ENCODE measurements around the gene TM9SF1.

Gene TM9SF1, protein sequence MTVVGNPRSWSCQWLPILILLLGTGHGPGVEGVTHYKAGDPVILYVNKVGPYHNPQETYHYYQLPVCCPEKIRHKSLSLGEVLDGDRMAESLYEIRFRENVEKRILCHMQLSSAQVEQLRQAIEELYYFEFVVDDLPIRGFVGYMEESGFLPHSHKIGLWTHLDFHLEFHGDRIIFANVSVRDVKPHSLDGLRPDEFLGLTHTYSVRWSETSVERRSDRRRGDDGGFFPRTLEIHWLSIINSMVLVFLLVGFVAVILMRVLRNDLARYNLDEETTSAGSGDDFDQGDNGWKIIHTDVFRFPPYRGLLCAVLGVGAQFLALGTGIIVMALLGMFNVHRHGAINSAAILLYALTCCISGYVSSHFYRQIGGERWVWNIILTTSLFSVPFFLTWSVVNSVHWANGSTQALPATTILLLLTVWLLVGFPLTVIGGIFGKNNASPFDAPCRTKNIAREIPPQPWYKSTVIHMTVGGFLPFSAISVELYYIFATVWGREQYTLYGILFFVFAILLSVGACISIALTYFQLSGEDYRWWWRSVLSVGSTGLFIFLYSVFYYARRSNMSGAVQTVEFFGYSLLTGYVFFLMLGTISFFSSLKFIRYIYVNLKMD

DNA sequence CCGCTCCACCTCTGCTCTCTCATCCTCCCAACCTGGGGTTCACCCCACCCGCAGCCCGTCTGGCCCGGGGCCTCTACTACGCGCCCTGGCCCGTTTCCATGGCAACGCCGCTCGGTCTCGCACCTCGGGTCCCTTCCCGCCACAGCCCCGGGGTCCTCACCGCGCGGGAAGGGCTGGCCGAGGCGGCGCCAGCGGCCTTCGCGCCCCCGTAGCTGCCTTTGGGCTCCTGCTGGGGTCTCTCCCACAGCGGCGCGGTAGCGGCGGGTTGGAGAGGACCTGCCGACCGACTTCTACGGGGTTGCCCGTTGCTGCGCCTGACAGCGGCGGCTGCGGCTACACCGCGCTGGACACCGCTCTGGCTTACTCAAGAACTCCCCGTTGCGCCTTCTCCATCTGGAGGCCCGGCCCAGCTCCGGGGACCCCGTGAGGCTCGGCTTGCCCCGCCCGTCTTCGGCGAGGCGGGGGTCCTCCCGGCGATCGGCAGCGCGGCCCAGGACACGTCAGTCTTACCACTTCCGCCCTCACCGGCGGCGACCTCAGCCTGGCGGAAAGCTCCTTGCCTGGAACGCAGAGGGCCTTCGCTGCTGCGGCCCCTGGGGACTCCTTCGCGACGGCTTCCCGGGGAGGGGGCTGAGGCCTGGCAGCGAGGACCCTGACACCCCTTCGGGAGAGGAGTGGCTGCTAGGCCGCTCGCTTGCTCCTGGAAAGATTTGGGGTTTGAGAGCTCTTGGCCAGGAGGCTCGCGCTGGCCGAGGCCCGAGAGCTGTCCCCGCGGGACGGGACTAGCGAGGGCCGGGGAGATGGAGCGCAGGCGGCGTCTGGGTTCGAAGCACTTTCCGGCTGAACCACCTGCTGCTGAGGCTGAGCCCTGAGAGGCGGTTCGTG is at the start of gene TM9SF1:
Gene TM9SF1, minus strand, starts transcription at position 256 of the 885 bp plus-strand sequence. CDS start 422 bp downstream, outside the sequence.
- Histone ChIP-seq H3K36me3 (replicated peaks) (peaks cover 21% of the 10 kb centered on the region), H3K4me3 (ENCODE audit: low read depth, low read length) (peak within 1 kb of the TSS; percentile 80), H3K27ac (peak within 1 kb of the TSS; percentile 100), H3K27me3 (replicated peaks) (no peaks in the 10 kb centered on the region)
- in situ Hi-C loops (cut with HindIII; ENCODE audit: low pct_ligation_motif_present, low sequenced_read_pairs) = no loop called here
- peak; percentile 71 for DNase-seq
- TF ChIP-seq, protein P1, sequence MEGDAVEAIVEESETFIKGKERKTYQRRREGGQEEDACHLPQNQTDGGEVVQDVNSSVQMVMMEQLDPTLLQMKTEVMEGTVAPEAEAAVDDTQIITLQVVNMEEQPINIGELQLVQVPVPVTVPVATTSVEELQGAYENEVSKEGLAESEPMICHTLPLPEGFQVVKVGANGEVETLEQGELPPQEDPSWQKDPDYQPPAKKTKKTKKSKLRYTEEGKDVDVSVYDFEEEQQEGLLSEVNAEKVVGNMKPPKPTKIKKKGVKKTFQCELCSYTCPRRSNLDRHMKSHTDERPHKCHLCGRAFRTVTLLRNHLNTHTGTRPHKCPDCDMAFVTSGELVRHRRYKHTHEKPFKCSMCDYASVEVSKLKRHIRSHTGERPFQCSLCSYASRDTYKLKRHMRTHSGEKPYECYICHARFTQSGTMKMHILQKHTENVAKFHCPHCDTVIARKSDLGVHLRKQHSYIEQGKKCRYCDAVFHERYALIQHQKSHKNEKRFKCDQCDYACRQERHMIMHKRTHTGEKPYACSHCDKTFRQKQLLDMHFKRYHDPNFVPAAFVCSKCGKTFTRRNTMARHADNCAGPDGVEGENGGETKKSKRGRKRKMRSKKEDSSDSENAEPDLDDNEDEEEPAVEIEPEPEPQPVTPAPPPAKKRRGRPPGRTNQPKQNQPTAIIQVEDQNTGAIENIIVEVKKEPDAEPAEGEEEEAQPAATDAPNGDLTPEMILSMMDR (IDR thresholded peaks at IDR 0.05; ENCODE audit: low read depth, low read length, missing control alignments) = no peak

DNA sequence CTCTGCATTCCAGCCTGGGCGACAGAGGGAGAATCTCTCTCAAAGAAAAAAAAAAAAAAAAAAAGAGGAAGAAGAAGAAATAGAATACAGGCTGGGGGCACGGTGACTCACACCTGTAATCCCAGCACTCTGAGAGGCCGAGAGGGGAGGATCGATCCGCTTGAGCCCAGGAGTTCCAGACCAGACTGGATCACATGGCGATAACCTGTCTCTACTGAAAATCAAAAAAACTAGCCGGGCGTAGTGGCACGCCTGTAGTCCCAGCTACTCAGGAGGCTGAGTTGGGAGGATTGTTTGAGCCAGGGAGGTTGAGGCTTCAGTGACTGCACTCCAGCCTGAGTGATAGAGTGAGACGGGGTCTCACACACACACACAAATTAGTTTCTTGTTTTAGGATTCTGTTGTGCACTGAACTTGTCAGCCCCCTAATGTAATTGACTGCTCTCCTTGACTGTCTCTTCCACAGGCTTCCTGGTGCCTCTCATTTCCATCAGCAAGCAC is 48.1 kb upstream of the TM9SF1 start:
- H3K36me3 ChIP-seq (replicated peaks) = peaks cover 25% of the 10 kb centered on the region
- H3K27me3 ChIP-seq (replicated peaks) = no peaks in the 10 kb centered on the region
- H3K4me3 ChIP-seq (ENCODE audit: low read depth, low read length) = peak overlapping the region; percentile 90
- H3K27ac ChIP-seq = peak overlapping the region; percentile 98
- TF ChIP-seq, protein P1 (IDR thresholded peaks at IDR 0.05; ENCODE audit: low read depth, low read length, missing control alignments) = no peak
- peak; percentile 14 for DNase-seq
- in situ Hi-C loops (cut with HindIII; ENCODE audit: low pct_ligation_motif_present, low sequenced_read_pairs) = loop anchor here (10.0 kb wide), 1 partner anchor 51 kb away; the partner anchor contains the start of genes DHRS1 and NOP9

DNA sequence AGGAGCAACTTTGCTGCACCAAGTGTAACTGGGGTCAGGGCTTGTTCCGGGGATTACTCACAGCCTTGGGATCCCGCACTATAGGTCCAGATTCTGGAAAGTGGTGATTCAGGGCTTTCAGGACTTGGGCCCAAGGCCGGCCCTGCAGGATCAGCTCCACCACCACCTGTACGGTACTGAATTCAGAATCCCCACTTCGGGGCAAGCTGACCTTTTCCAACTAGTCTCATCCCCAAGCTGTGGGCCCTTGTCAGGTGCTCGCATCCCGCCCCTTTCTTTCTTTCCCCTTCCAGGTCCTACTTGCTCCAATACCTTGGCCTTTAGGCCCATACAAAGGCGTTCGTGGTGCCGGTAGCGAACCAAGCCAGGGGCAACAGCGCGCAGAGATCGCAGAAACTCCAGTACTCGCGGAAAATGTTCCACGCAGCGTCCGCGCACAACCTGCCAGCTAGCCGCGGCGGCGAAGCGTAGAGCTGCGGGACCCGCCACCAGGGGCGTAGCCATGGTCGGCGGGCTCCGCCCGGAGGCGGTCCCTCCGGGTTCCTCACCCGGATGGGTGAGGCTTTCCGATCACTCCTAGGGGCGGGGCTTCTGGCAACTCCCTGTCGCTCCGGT is 46.7 kb upstream of the TM9SF1 start:
- TF ChIP-seq, protein P1 (IDR thresholded peaks at IDR 0.05; ENCODE audit: low read depth, low read length, missing control alignments) = peak; percentile 60
- peak; percentile 86 for DNase-seq
- peak overlapping the region; percentile 90 for H3K4me3 ChIP-seq (ENCODE audit: low read depth, low read length)
- H3K27me3 ChIP-seq (replicated peaks) = no peaks in the 10 kb centered on the region
- peaks cover 39% of the 10 kb centered on the region for H3K36me3 ChIP-seq (replicated peaks)
- in situ Hi-C loops (cut with HindIII; ENCODE audit: low pct_ligation_motif_present, low sequenced_read_pairs) = loop anchor here (10.0 kb wide), 1 partner anchor 53 kb away; the partner anchor contains the start of genes DHRS1 and NOP9
- peak overlapping the region; percentile 98 for H3K27ac ChIP-seq

DNA sequence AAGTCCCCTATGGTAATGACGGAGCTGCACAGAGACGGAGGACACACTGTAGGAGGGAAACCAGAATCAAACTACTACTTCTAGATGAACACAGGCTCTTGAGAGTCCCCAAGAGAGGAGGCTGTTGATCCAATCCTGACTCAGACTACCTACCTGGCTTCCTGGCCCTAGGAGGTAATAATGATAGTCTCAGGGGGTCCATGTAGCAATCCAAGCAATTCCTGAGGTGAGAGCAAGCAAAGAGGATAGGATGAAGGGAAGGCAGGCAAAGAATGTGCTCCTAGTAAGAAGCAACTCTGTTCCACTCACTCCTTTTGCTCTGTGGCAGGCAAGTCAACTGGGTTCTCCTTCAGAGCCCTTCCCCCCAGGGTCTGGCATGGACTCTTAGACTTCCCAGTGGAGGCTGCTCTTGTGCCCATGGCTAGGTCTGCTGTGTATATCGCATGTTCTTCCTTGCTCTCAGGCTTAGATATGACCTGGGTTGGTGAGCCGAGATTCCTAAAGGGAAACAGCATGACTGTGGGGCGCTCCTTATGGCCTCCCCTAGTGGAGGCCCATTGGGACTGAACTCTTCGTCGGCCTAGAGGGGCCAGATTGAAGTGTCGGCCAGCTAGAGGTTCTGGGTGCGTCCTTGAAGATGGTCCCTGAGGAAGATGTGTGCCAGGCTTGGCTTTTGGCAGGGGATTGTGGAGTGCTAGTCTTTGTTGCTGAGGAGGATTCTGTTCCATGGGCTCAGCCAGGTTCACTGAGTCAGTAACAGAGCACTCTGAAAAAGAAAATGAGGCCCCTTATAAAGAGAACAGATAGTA is 45.1 kb upstream of the TM9SF1 start:
- H3K36me3 ChIP-seq (replicated peaks) = peaks cover 54% of the 10 kb centered on the region
- H3K27me3 ChIP-seq (replicated peaks) = no peaks in the 10 kb centered on the region
- in situ Hi-C loops (cut with HindIII; ENCODE audit: low pct_ligation_motif_present, low sequenced_read_pairs) = loop anchor here (10.0 kb wide), 1 partner anchor 54 kb away; the partner anchor contains the start of genes DHRS1 and NOP9
- no peak overlapping the region for H3K4me3 ChIP-seq (ENCODE audit: low read depth, low read length)
- H3K27ac ChIP-seq = no peak overlapping the region
- TF ChIP-seq, protein P1 (IDR thresholded peaks at IDR 0.05; ENCODE audit: low read depth, low read length, missing control alignments) = no peak
- no peak for DNase-seq

All from brain microvascular endothelial cell (primary cell).